Endodermal cell (in vitro differentiated cells): Measurements from ENCODE around the gene FXYD6. TPM values are rescaled to one million over a fixed set of nuclear protein-coding genes. Genes with fewer than 3 reads are reported as not detected.
"Not testable (repeated sequence)": the region's sequence is repeated elsewhere in the genome, so short reads cannot be mapped to it uniquely, and the experiment has no call there.

Experiments
- DNase-seq: peaks from one replicate; pipeline ENCODE4 v3.0.0-alpha.2; 2017
- H3K27ac ChIP-seq: 2 replicates; pipeline ENCODE4 v1.5.1; 2013; ENCODE audit warnings: mild to moderate bottlenecking, low read depth, low read length, moderate library complexity
- H3K27me3 ChIP-seq: 2 replicates; pipeline ENCODE4 v1.6.1; 2013; ENCODE audit warnings: mild to moderate bottlenecking, low read length, moderate library complexity; ENCODE audit not compliant: insufficient read depth, control insufficient read depth, poor library complexity, severe bottlenecking
- H3K36me3 ChIP-seq: 2 replicates; pipeline ENCODE4 v1.7.0; 2013; ENCODE audit warnings: mild to moderate bottlenecking, low read length, moderate library complexity; ENCODE audit not compliant: control insufficient read depth, insufficient read depth
- H3K4me1 ChIP-seq: one replicate; pipeline ENCODE4 v1.7.0; 2013; ENCODE audit warnings: low read length; ENCODE audit not compliant: control insufficient read depth, insufficient read depth
- H3K4me3 ChIP-seq: 2 replicates; pipeline ENCODE4 v1.5.1; 2013; ENCODE audit warnings: mild to moderate bottlenecking, low read length, moderate library complexity
- H3K9ac ChIP-seq: 2 replicates; pipeline ENCODE4 v1.6.1; 2013; ENCODE audit warnings: mild to moderate bottlenecking, low read length, moderate library complexity; ENCODE audit not compliant: poor library complexity, severe bottlenecking; ENCODE audit errors: extremely low read depth
- H3K9me3 ChIP-seq: 2 replicates; pipeline ENCODE4 v1.6.1; 2013; ENCODE audit warnings: mild to moderate bottlenecking, low read length, moderate library complexity; ENCODE audit not compliant: control insufficient read depth
- H3K27ac Mint-ChIP-seq: 2 replicates; pipeline ENCODE4 v1.8.0; 2020; ENCODE audit warnings: mixed read lengths
- H3K27me3 Mint-ChIP-seq: 2 replicates; pipeline ENCODE4 v1.8.0; 2021; ENCODE audit warnings: mild to moderate bottlenecking, mixed read lengths; ENCODE audit not compliant: insufficient read depth
- H3K36me3 Mint-ChIP-seq: 2 replicates; pipeline ENCODE4 v1.8.0; 2020; ENCODE audit warnings: low read depth, mixed read lengths
- H3K4me1 Mint-ChIP-seq: 2 replicates; pipeline ENCODE4 v1.8.0; 2020; ENCODE audit warnings: mixed read lengths
- H3K4me3 Mint-ChIP-seq: 2 replicates; pipeline ENCODE4 v1.8.0; 2020; ENCODE audit warnings: mild to moderate bottlenecking, moderate library complexity, mixed read lengths
- H3K9me3 Mint-ChIP-seq: 2 replicates; pipeline ENCODE4 v1.8.0; 2020; ENCODE audit warnings: mild to moderate bottlenecking, mixed read lengths
- WGBS, 2 experiments: methylation state at CpG; one replicate each; pipeline versions ENCODE4 v1.1.5 to v1.1.7; 2013; ENCODE audit warnings: missing lambda C conversion rate in 2 of 2, mixed read lengths in 1 of 2; ENCODE audit not compliant: insufficient coverage in 1 of 2, insufficient read length in 1 of 2; 5-methylcytosine and 5-hydroxymethylcytosine counted together
- total RNA-seq, 2 donors: library from RNA; stranded (reverse); fragmentation: NEBNext Ultra II Directional in 1 of 2; extraction: Animal tissue kit (Norgen Biotek cat#: 25700) in 1 of 2; gene quantifications; 2 replicates in 1 of 2; 3 replicates in 1 of 2; pipeline ENCODE4 v1.2.1, GENCODE V29; 2021
- TF ChIP-seq, protein P1 (sequence below): fragments of 200-600 bp; sonication (generic); conservative IDR thresholded peaks from 2 replicates; pipeline ENCODE4 v1.5.0; 2021; ENCODE audit warnings: antibody characterized with exemption, mild to moderate bottlenecking

The FXYD6 gene
- total RNA-seq, 2 donors from 2014 or later: 54.1 to 61.8 TPM

DNA sequence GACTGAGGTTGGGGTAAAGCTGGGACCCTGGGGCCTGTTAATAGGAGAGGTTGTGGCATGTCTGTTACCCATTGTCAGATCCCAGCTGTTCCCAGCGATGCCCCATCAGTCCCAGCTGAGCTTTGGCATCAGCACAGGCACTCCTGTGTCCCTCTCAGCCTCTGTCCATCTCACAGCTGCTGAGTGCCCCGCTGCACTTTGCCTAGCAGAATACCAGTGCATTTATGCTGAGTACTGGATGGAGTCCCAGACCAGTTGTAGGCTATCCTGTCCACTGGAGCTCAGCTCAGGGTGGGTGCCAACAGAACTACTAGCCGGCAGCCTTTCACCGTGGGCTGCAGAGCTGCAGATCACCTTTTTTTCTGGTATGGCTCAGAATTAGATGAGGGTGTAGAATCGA is 9.9 kb downstream of the FXYD6 start:
- H3K9me3 Mint-ChIP-seq: no peaks in the 10 kb centered on the region
- no peaks in the 10 kb centered on the region for H3K36me3 ChIP-seq
- 90% methylated on average over 5 of the region's 5 CpGs; no CpG with 5 or more reads in 1 of the 2 experiments for WGBS, 2 experiments
- H3K36me3 Mint-ChIP-seq: peaks cover 11% of the 10 kb centered on the region
- H3K27ac ChIP-seq: no peak overlapping the region
- H3K9me3 ChIP-seq: no peaks in the 10 kb centered on the region
- no peak overlapping the region for H3K4me3 ChIP-seq
- peaks cover 11% of the 10 kb centered on the region for H3K4me1 ChIP-seq
- no peak overlapping the region for H3K9ac ChIP-seq
- no peak overlapping the region for H3K27ac Mint-ChIP-seq
- H3K27me3 ChIP-seq: no peaks in the 10 kb centered on the region
- no peak overlapping the region for H3K4me3 Mint-ChIP-seq
- H3K27me3 Mint-ChIP-seq: peaks cover 9% of the 10 kb centered on the region
- DNase-seq: no peak
- TF ChIP-seq, protein P1, sequence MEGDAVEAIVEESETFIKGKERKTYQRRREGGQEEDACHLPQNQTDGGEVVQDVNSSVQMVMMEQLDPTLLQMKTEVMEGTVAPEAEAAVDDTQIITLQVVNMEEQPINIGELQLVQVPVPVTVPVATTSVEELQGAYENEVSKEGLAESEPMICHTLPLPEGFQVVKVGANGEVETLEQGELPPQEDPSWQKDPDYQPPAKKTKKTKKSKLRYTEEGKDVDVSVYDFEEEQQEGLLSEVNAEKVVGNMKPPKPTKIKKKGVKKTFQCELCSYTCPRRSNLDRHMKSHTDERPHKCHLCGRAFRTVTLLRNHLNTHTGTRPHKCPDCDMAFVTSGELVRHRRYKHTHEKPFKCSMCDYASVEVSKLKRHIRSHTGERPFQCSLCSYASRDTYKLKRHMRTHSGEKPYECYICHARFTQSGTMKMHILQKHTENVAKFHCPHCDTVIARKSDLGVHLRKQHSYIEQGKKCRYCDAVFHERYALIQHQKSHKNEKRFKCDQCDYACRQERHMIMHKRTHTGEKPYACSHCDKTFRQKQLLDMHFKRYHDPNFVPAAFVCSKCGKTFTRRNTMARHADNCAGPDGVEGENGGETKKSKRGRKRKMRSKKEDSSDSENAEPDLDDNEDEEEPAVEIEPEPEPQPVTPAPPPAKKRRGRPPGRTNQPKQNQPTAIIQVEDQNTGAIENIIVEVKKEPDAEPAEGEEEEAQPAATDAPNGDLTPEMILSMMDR: no peak
- H3K4me1 Mint-ChIP-seq: peaks cover 29% of the 10 kb centered on the region

DNA sequence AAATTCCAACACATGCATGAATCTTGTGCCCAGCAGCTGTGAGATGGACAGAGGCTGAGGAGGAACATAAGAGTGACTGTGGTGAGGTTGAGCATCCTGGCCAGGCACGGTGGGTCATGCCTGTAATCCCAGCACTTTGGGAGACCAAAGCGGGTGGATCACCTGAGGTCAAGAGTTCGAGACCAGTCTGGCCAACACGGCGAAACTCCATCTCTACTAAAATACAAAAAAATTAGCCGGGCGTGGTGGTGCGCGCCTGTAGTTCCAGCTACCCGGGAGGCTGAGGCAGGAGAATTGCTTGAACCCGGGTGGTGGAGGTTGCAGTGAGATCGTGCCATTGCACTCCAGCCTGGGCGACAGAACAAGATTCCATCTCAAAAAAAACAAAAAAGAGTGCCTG is 10.9 kb downstream of the FXYD6 start:
- H3K36me3 ChIP-seq, H3K4me3 ChIP-seq, H3K9me3 ChIP-seq, H3K4me3 Mint-ChIP-seq, DNase-seq, H3K27me3 ChIP-seq, H3K27ac ChIP-seq, H3K9me3 Mint-ChIP-seq, H3K9ac ChIP-seq, H3K27me3 Mint-ChIP-seq, H3K27ac Mint-ChIP-seq: not testable (repeated sequence)
- H3K4me1 ChIP-seq: peaks cover 12% of the 10 kb centered on the region
- Mint-ChIP-seq H3K4me1 (peaks cover 28% of the 10 kb centered on the region), H3K36me3 (peaks cover 11% of the 10 kb centered on the region)
- WGBS, 2 experiments: 97 to 100% methylated on average over 13 of the region's 13 CpGs

GRCh38 chr11:117863383-117863782 is 13.1 kb downstream of the FXYD6 start:
- Mint-ChIP-seq H3K9me3 (no peaks in the 10 kb centered on the region), H3K27ac (no peak overlapping the region), H3K27me3 (peaks cover 9% of the 10 kb centered on the region), H3K4me3 (no peak overlapping the region), H3K36me3 (peaks cover 11% of the 10 kb centered on the region), H3K4me1 (peaks cover 7% of the 10 kb centered on the region)
- H3K9ac ChIP-seq: no peak overlapping the region
- TF ChIP-seq, protein P1: no peak
- no peak overlapping the region for H3K27ac ChIP-seq
- H3K36me3 ChIP-seq: no peaks in the 10 kb centered on the region
- H3K9me3 ChIP-seq: no peaks in the 10 kb centered on the region
- DNase-seq: no peak
- H3K4me1 ChIP-seq: peaks cover 4% of the 10 kb centered on the region
- H3K4me3 ChIP-seq: no peak overlapping the region
- H3K27me3 ChIP-seq: no peaks in the 10 kb centered on the region
- 100% methylated on average over 1 of the region's 1 CpG for WGBS, 2 experiments

DNA sequence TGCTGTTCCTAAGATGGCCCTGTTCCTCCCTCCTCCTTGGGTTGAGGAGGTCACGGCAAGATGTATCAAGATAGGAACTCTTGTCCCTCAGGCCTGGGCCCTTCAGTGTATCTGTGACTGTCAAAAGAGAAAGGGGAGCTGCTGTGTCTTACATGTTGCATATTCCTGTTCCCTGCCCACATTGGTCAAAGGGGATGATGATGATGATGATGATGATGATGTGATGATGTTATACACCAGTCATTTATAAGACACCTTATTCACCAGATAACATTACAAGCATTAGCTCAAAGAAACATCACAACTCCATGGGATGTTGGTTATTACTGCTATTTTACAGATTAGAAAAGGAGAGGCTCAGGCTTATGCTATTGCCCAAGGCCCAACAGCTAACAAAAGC is 13.7 kb downstream of the FXYD6 start:
- Histone ChIP-seq H3K9me3 (no peaks in the 10 kb centered on the region), H3K27ac (no peak overlapping the region), H3K4me1 (peaks cover 4% of the 10 kb centered on the region), H3K4me3 (no peak overlapping the region), H3K36me3 (no peaks in the 10 kb centered on the region), H3K9ac (no peak overlapping the region), H3K27me3 (no peaks in the 10 kb centered on the region)
- H3K4me3 Mint-ChIP-seq: no peak overlapping the region
- no peak for DNase-seq
- TF ChIP-seq, protein P1: no peak
- WGBS, 2 experiments: 100% methylated on average over 1 of the region's 1 CpG; no CpG with 5 or more reads in 1 of the 2 experiments
- H3K27me3 Mint-ChIP-seq: peaks cover 9% of the 10 kb centered on the region
- peaks cover 9% of the 10 kb centered on the region for H3K36me3 Mint-ChIP-seq
- H3K9me3 Mint-ChIP-seq: no peaks in the 10 kb centered on the region
- H3K27ac Mint-ChIP-seq: no peak overlapping the region
- peaks cover 3% of the 10 kb centered on the region for H3K4me1 Mint-ChIP-seq
